SW480 (cell line): ENCODE data around the gene USP38.

Experiments used
- DNase-seq: peaks from one replicate; pipeline ENCODE4 v3.0.0-alpha.2; 2016; ENCODE audit warnings: low spot score

Gene USP38

GRCh38 chr4:143270256-143270838 lies 85.6 kb downstream of the USP38 start:
- DNase-seq = no peak
